ENCODE measurements around the gene NLRP1. TPM values are rescaled to one million over a fixed set of nuclear protein-coding genes. Genes with fewer than 3 reads are reported as not detected.

The NLRP1 gene
- total and polyA plus RNA-seq, 2 of the 13 experiments (the other 11 are each of a cell fraction or from before 2014, with no cell fraction given) = 3.4 to 3.7 TPM

- no peak for TF ChIP-seq ZNF337 (CRISPR knock-in tag; IDR thresholded peaks at IDR 0.05; ENCODE audit: borderline replicate concordance, low read depth)
- TF ChIP-seq ATF6 (CRISPR knock-in tag; conservative IDR thresholded peaks at IDR 0.05) = no peak
- TF ChIP-seq ZNF883 (CRISPR knock-in tag; IDR thresholded peaks at IDR 0.05; ENCODE audit: not compliant biosample characterization) = no peak
- no peak for TF ChIP-seq ZHX1 (CRISPR knock-in tag; IDR thresholded peaks at IDR 0.05; ENCODE audit: low read depth)
- no peak for TF ChIP-seq HNF1A (IDR thresholded peaks at IDR 0.05; ENCODE audit: low read depth)
- TF ChIP-seq HNF1A (CRISPR knock-in tag; IDR thresholded peaks at IDR 0.05; ENCODE audit: borderline replicate concordance) = 0 out of 2 replicates have a peak, but pooled peaks have one; percentile 19
- no peak for TF ChIP-seq ZNF292 (CRISPR knock-in tag; IDR thresholded peaks at IDR 0.05; ENCODE audit: borderline replicate concordance, low read depth)
- TF ChIP-seq TCF7 (IDR thresholded peaks at IDR 0.05; ENCODE audit: low read depth) = peak; percentile 66; the same call in 1 of the 2 replicates
- 0 out of 2 replicates have a peak, but pooled peaks have one; percentile 64 for TF ChIP-seq GFI1 (CRISPR knock-in tag; IDR thresholded peaks at IDR 0.05; ENCODE audit: borderline replicate concordance)
- 0 out of 2 replicates have a peak, but pooled peaks have one; percentile 49 for TF ChIP-seq KLF9 (CRISPR knock-in tag; IDR thresholded peaks at IDR 0.05; ENCODE audit: low read depth)
- TF ChIP-seq ZNF670 (CRISPR knock-in tag; IDR thresholded peaks at IDR 0.05; ENCODE audit: borderline replicate concordance) = no peak
- TF ChIP-seq ZFY (CRISPR knock-in tag; IDR thresholded peaks at IDR 0.05) = peak; percentile 31
- no peak for TF ChIP-seq TSC22D2 (CRISPR knock-in tag; IDR thresholded peaks at IDR 0.05; ENCODE audit: borderline replicate concordance)
- no peak for TF ChIP-seq CENPBD1 (CRISPR knock-in tag; IDR thresholded peaks at IDR 0.05; ENCODE audit: borderline replicate concordance, low read depth)
- peak; percentile 54; the same call in 1 of the 2 replicates for TF ChIP-seq HDAC1 (CRISPR knock-in tag; IDR thresholded peaks at IDR 0.05)
- no peak for TF ChIP-seq MAZ (IDR thresholded peaks at IDR 0.05; ENCODE audit: borderline replicate concordance, low read depth, low read length)
- 0 out of 2 replicates have a peak, but pooled peaks have one; percentile 12 for TF ChIP-seq MAZ (CRISPR knock-in tag; IDR thresholded peaks at IDR 0.05; ENCODE audit: low read depth)
- 0 out of 2 replicates have a peak, but pooled peaks have one; percentile 47 for TF ChIP-seq MED13 (CRISPR knock-in tag; IDR thresholded peaks at IDR 0.05)
- TF ChIP-seq RFX5 (IDR thresholded peaks at IDR 0.05; ENCODE audit: low read depth, low read length) = no peak
Measured at GRCh38 chr17:5464717-5465507, 119.4 kb downstream of the NLRP1 start (continued).

Measured in HepG2 (cell line).